ENCODE measurements around the gene IL1RAPL2. TPM values are rescaled to one million over a fixed set of nuclear protein-coding genes. Genes with fewer than 3 reads are reported as not detected.

The IL1RAPL2 gene
- total RNA-seq, 1 experiment from 2014 or later, result 0.63 TPM

GRCh38 chrX:105460376-105460775 lies 894.4 kb downstream of the IL1RAPL2 start:
- peak; percentile 53 for DNase-seq (ENCODE audit: low read depth)

- DNase-seq (ENCODE audit: low read depth), result peak; percentile 48
These were observed 895.0 kb downstream of the IL1RAPL2 start for GRCh38 chrX:105461016-105461415.

- DNase-seq (ENCODE audit: low read depth), result no peak
These were observed 896.2 kb downstream of the IL1RAPL2 start for GRCh38 chrX:105462186-105462585.

- DNase-seq (ENCODE audit: low read depth), result no peak
These were observed 897.5 kb downstream of the IL1RAPL2 start for GRCh38 chrX:105463473-105463872.

GRCh38 chrX:105464618-105465017 lies 898.6 kb downstream of the IL1RAPL2 start:
- no peak for DNase-seq (ENCODE audit: low read depth)

GRCh38 chrX:105468741-105469140 lies 902.7 kb downstream of the IL1RAPL2 start:
- no peak for DNase-seq (ENCODE audit: low read depth)

- DNase-seq (ENCODE audit: low read depth), result no peak
These were observed 905.6 kb downstream of the IL1RAPL2 start for GRCh38 chrX:105471597-105471996.

- DNase-seq (ENCODE audit: low read depth), result no peak
These were observed 909.8 kb downstream of the IL1RAPL2 start for GRCh38 chrX:105475801-105476200.

- DNase-seq (ENCODE audit: low read depth), result no peak
These were observed 911.4 kb downstream of the IL1RAPL2 start for GRCh38 chrX:105477351-105477750.

GRCh38 chrX:105480646-105481310 lies 914.8 kb downstream of the IL1RAPL2 start:
- DNase-seq (ENCODE audit: low read depth), result no peak

GRCh38 chrX:105483011-105483410 lies 917.0 kb downstream of the IL1RAPL2 start:
- peak; percentile 88 for DNase-seq (ENCODE audit: low read depth)

- DNase-seq (ENCODE audit: low read depth), result peak; percentile 17
These were observed 922.7 kb downstream of the IL1RAPL2 start for GRCh38 chrX:105488716-105489115.

GRCh38 chrX:105495376-105495775 lies 929.4 kb downstream of the IL1RAPL2 start:
- peak; percentile 60 for DNase-seq (ENCODE audit: low read depth)

GRCh38 chrX:105502336-105502735 lies 936.3 kb downstream of the IL1RAPL2 start:
- DNase-seq (ENCODE audit: low read depth), result peak; percentile 57

- DNase-seq (ENCODE audit: low read depth), result peak; percentile 29
These were observed 949.6 kb downstream of the IL1RAPL2 start for GRCh38 chrX:105515561-105515960.

GRCh38 chrX:105526431-105526830 lies 960.4 kb downstream of the IL1RAPL2 start:
- no peak for DNase-seq (ENCODE audit: low read depth)

GRCh38 chrX:105527759-105528158 lies 961.8 kb downstream of the IL1RAPL2 start:
- DNase-seq (ENCODE audit: low read depth), result no peak

- DNase-seq (ENCODE audit: low read depth), result peak; percentile 36
These were observed 968.0 kb downstream of the IL1RAPL2 start for GRCh38 chrX:105533951-105534350.

- no peak for DNase-seq (ENCODE audit: low read depth)
These were observed 977.3 kb downstream of the IL1RAPL2 start for GRCh38 chrX:105543283-105543682.

- DNase-seq (ENCODE audit: low read depth), result no peak
These were observed 984.2 kb downstream of the IL1RAPL2 start for GRCh38 chrX:105550043-105550663.

GRCh38 chrX:105552395-105552794 lies 986.4 kb downstream of the IL1RAPL2 start:
- DNase-seq (ENCODE audit: low read depth), result peak; percentile 66

GRCh38 chrX:105553118-105553517 lies 987.1 kb downstream of the IL1RAPL2 start:
- no peak for DNase-seq (ENCODE audit: low read depth)

GRCh38 chrX:105564501-105564900 lies 998.5 kb downstream of the IL1RAPL2 start:
- peak; percentile 92 for DNase-seq (ENCODE audit: low read depth)

All from LHCN-M2 (cell line).